Parathyroid adenoma (tissue), 2 donors: ENCODE results near the gene LACTB.

ENCODE experiments used
- H2AFZ ChIP-seq: fragments of 300-600 bp; sonication (generic); one replicate; pipeline ENCODE4 v1.7.0; 2017; ENCODE audit warnings: antibody characterized with exemption, mild to moderate bottlenecking
- H3K27ac ChIP-seq: fragments of 300-600 bp; sonication (generic); one replicate; pipeline ENCODE4 v1.7.0; 2017
- H3K27me3 ChIP-seq: fragments of 300-600 bp; sonication (generic); one replicate; pipeline ENCODE4 v1.7.0; 2017; ENCODE audit warnings: low read length; ENCODE audit not compliant: control insufficient read depth, insufficient read depth
- H3K36me3 ChIP-seq: fragments of 300-600 bp; sonication (generic); one replicate; pipeline ENCODE4 v1.7.0; 2017; ENCODE audit warnings: low read length; ENCODE audit not compliant: control insufficient read depth, insufficient read depth
- H3K4me1 ChIP-seq: fragments of 300-600 bp; sonication (generic); one replicate; pipeline ENCODE4 v1.7.0; 2017; ENCODE audit warnings: control low read depth
- H3K4me2 ChIP-seq: fragments of 300-600 bp; sonication (generic); one replicate; pipeline ENCODE4 v1.7.0; 2017; ENCODE audit warnings: low read length
- H3K4me3 ChIP-seq: fragments of 300-600 bp; sonication (generic); one replicate; pipeline ENCODE4 v1.7.0; 2017; ENCODE audit warnings: low read depth, low read length
- H3K79me2 ChIP-seq: fragments of 300-600 bp; sonication (generic); one replicate; pipeline ENCODE4 v1.7.0; 2017; ENCODE audit warnings: control low read depth
- H3K9ac ChIP-seq: fragments of 300-600 bp; sonication (generic); one replicate; pipeline ENCODE4 v1.7.0; 2017; ENCODE audit warnings: mild to moderate bottlenecking
- H3K9me3 ChIP-seq: fragments of 300-600 bp; sonication (generic); one replicate; pipeline ENCODE4 v1.7.0; 2017; ENCODE audit warnings: low read length; ENCODE audit not compliant: control insufficient read depth
- CTCF ChIP-seq: fragments of 300-600 bp; sonication (generic); IDR thresholded peaks from one replicate; pipeline ENCODE4 v1.7.0; 2017; ENCODE audit warnings: antibody characterized with exemption, mild to moderate bottlenecking
- donor health status: primary hyperparathyroidism.

Gene LACTB

GRCh38 chr15:63089260-63090043 lies 32.2 kb upstream of the LACTB start:
- TF ChIP-seq CTCF: no peak
- H3K4me2 ChIP-seq: no peak overlapping the region
- H3K27ac ChIP-seq: no peak overlapping the region
- no peaks in the 10 kb centered on the region for H3K4me1 ChIP-seq
- H3K9me3 ChIP-seq: no peaks in the 10 kb centered on the region
- H3K9ac ChIP-seq: no peak overlapping the region
- no peaks in the 10 kb centered on the region for H3K27me3 ChIP-seq
- no peaks in the 10 kb centered on the region for H3K36me3 ChIP-seq
- H3K4me3 ChIP-seq: no peak overlapping the region
- H2AFZ ChIP-seq: no peak overlapping the region
- H3K79me2 ChIP-seq: no peaks in the 10 kb centered on the region

GRCh38 chr15:63090472-63090871 lies 31.2 kb upstream of the LACTB start:
- Histone ChIP-seq H3K79me2 (no peaks in the 10 kb centered on the region), H3K27me3 (no peaks in the 10 kb centered on the region), H3K9me3 (no peaks in the 10 kb centered on the region)

GRCh38 chr15:63090887-63091286 lies 30.8 kb upstream of the LACTB start:
- no peak for TF ChIP-seq CTCF
- no peaks in the 10 kb centered on the region for H3K36me3 ChIP-seq
- no peaks in the 10 kb centered on the region for H3K4me1 ChIP-seq
- H3K27me3 ChIP-seq: no peaks in the 10 kb centered on the region
- no peak overlapping the region for H3K9ac ChIP-seq
- H3K4me2 ChIP-seq: no peak overlapping the region
- H2AFZ ChIP-seq: no peak overlapping the region
- no peaks in the 10 kb centered on the region for H3K9me3 ChIP-seq
- H3K79me2 ChIP-seq: no peaks in the 10 kb centered on the region
- no peak overlapping the region for H3K27ac ChIP-seq
- no peak overlapping the region for H3K4me3 ChIP-seq

More at GRCh38 chr15:63090472-63090871, 31.2 kb upstream of the LACTB start:
- no peak for TF ChIP-seq CTCF
- Histone ChIP-seq H2AFZ (no peak overlapping the region), H3K4me3 (no peak overlapping the region), H3K27ac (no peak overlapping the region), H3K4me2 (no peak overlapping the region), H3K4me1 (no peaks in the 10 kb centered on the region), H3K36me3 (no peaks in the 10 kb centered on the region), H3K9ac (no peak overlapping the region)

GRCh38 chr15:63091679-63092446 lies 29.8 kb upstream of the LACTB start:
- H3K4me2 ChIP-seq: no peak overlapping the region
- H3K79me2 ChIP-seq: no peaks in the 10 kb centered on the region
- no peak for TF ChIP-seq CTCF
- no peak overlapping the region for H2AFZ ChIP-seq
- no peaks in the 10 kb centered on the region for H3K36me3 ChIP-seq
- H3K4me3 ChIP-seq: no peak overlapping the region
- H3K9me3 ChIP-seq: no peaks in the 10 kb centered on the region
- H3K9ac ChIP-seq: no peak overlapping the region
- no peaks in the 10 kb centered on the region for H3K4me1 ChIP-seq
- no peak overlapping the region for H3K27ac ChIP-seq
- no peaks in the 10 kb centered on the region for H3K27me3 ChIP-seq
